CD4-positive, CD25-positive, alpha-beta regulatory T cell (primary cell): ENCODE measurements around the gene PCBP3. TPM values are rescaled to one million over a fixed set of nuclear protein-coding genes. Genes with fewer than 3 reads are reported as not detected.
"Not testable (repeated sequence)": the region's sequence is repeated elsewhere in the genome, so short reads cannot be mapped to it uniquely, and the experiment has no call there.

Experiments
- ATAC-seq, 2 donors: fragments of 150-1000 bp; cut with Tn5 transposase; one replicate each; pipeline ENCODE4 v1.10.0; 2021; ENCODE audit warnings: low read depth in 2 of 2, moderate number of reproducible peaks in 2 of 2, moderate library complexity in 1 of 2
- DNase-seq, 3 donors: peaks; one replicate each; pipeline versions ENCODE4 v3.0.0 to v3.0.0-alpha.2; 2012 to 2022; ENCODE audit warnings: mixed read lengths in 1 of 3
- H3K27ac ChIP-seq: one replicate; pipeline ENCODE4 v1.7.0; 2013; ENCODE audit warnings: mild to moderate bottlenecking, low read length; ENCODE audit not compliant: insufficient read depth, poor library complexity, severe bottlenecking
- H3K27me3 ChIP-seq: one replicate; pipeline ENCODE4 v1.7.0; 2013; ENCODE audit warnings: low read length; ENCODE audit not compliant: control insufficient read depth, insufficient read depth
- H3K36me3 ChIP-seq: one replicate; pipeline ENCODE4 v1.7.0; 2013; ENCODE audit warnings: mild to moderate bottlenecking, low read length, moderate library complexity; ENCODE audit not compliant: control insufficient read depth, insufficient read depth
- H3K4me1 ChIP-seq: 2 replicates; pipeline ENCODE4 v1.7.0; 2013; ENCODE audit warnings: mild to moderate bottlenecking, low read length; ENCODE audit not compliant: insufficient read depth, control insufficient read depth, poor library complexity, severe bottlenecking
- H3K4me3 ChIP-seq: one replicate; pipeline ENCODE4 v1.7.0; 2013; ENCODE audit warnings: low read depth, mild to moderate bottlenecking, low read length, moderate library complexity
- H3K9me3 ChIP-seq, 2 experiments: 1 replicate in 1 of 2; 2 replicates in 1 of 2; pipeline ENCODE4 v1.7.0; 2013; ENCODE audit warnings: low read length in 2 of 2, mild to moderate bottlenecking in 1 of 2, moderate library complexity in 1 of 2; ENCODE audit not compliant: control insufficient read depth in 2 of 2
- H3K27ac Mint-ChIP-seq, 3 donors: one replicate each; pipeline ENCODE4 v1.8.0; 2020 to 2022; ENCODE audit warnings: mild to moderate bottlenecking in 3 of 3, mixed read lengths in 3 of 3, moderate library complexity in 2 of 3
- H3K27me3 Mint-ChIP-seq: one replicate; pipeline ENCODE4 v1.8.0; 2022; ENCODE audit warnings: mild to moderate bottlenecking, mixed read lengths
- H3K36me3 Mint-ChIP-seq: one replicate; pipeline ENCODE4 v1.8.0; 2020; ENCODE audit warnings: mixed read lengths
- H3K4me1 Mint-ChIP-seq, 4 donors: one replicate each; pipeline ENCODE4 v1.8.0; 2020 to 2022; ENCODE audit warnings: mixed read lengths in 4 of 4, mild to moderate bottlenecking in 1 of 4
- H3K4me3 Mint-ChIP-seq, 4 donors: one replicate each; pipeline ENCODE4 v1.8.0; 2020 to 2022; ENCODE audit warnings: mild to moderate bottlenecking in 4 of 4, mixed read lengths in 4 of 4, moderate library complexity in 3 of 4
- H3K9me3 Mint-ChIP-seq, 7 donors: one replicate each; pipeline ENCODE4 v1.8.0; 2020 to 2022; ENCODE audit warnings: mixed read lengths in 7 of 7, mild to moderate bottlenecking in 3 of 7, moderate library complexity in 2 of 7
- polyA plus RNA-seq, 4 donors: library from polyadenylated mRNA; unstranded; fragments of 300-500 nt; fragmentation: Illumina TruSeq; gene quantifications; one replicate each; pipeline ENCODE4 v1.2.3, GENCODE V29; 2021
- total RNA-seq: library from RNA; stranded (reverse); gene quantifications from one replicate; pipeline ENCODE4 v1.2.3, GENCODE V29; 2022

The PCBP3 gene
- total and polyA plus RNA-seq, 5 donors from 2014 or later: 0.72 to 5.3 (median 2.3) TPM

DNA sequence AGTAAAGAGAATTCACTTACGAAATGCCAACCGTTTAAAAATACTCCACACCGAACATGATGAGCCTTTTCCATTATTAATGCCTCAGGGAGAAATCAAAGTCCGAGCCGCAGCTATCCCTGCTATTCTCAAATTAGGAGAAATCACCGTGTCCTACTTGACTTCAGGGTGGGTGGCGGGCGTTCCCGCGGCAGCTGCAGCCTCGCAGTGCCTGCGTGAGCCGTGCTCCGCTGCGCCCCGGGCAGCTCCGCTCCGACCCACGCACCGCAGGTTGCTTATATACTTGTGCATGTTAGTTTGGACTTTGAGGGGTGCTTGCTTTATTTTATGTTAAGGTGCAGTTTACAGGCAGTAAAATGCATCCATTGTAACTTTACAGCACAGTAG, 35.6 kb upstream of the PCBP3 start:
- peaks cover 13% of the 10 kb centered on the region for H3K36me3 Mint-ChIP-seq
- H3K27me3 ChIP-seq: no peaks in the 10 kb centered on the region
- H3K27ac Mint-ChIP-seq: peak overlapping the region; percentile 52 to 94 (median 63)
- DNase-seq (no peak), ATAC-seq (no peak)
- H3K9me3 Mint-ChIP-seq: peaks cover 2 to 16% (median 12%) of the 10 kb centered on the region in 7 donors
- H3K9me3 ChIP-seq: peaks cover 11 to 12% of the 10 kb centered on the region in 2 experiments
- peaks cover 9% of the 10 kb centered on the region for H3K27me3 Mint-ChIP-seq
- H3K4me1 ChIP-seq: no peaks in the 10 kb centered on the region
- no peak overlapping the region for H3K4me3 ChIP-seq
- peak overlapping the region; percentile 36 for H3K27ac ChIP-seq
- no peak overlapping the region for H3K4me3 Mint-ChIP-seq
- H3K36me3 ChIP-seq: no peaks in the 10 kb centered on the region
- peaks cover 0 to 20% (median 8%) of the 10 kb centered on the region in 4 donors for H3K4me1 Mint-ChIP-seq

DNA sequence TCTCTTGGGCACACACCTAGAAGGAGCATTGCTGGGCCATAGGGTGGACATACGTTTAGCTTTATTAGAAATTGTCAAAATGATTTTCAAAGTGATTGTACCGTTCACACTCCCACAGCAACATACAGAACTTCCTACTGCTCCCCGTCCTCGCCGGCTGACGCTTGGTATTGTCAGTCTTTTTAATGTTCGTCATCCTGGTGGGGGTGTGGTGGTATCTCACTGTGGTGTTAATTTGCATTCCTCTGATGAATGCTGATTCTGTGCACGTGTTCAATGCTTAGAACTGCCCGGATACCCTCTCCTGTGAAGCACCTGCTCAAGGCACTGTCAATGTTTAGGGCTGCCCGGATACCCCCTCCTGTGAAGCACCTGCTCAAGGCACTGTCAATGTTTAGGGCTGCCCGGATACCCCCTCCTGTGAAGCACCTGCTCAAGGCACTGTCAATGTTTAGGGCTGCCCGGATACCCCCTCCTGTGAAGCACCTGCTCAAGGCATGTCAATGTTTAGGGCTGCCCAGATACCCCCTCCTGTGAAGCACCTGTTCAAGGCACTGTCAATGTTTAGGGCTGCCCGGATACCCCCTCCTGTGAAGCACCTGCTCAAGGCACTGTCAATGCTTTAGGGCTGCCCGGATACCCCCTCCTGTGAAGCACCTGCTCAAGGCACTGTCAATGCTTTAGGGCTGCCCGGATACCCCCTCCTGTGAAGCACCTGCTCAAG, 34.6 kb upstream of the PCBP3 start:
- Mint-ChIP-seq H3K36me3 (peaks cover 17% of the 10 kb centered on the region), H3K4me1 (peaks cover 4 to 26% (median 10%) of the 10 kb centered on the region in 4 donors), H3K4me3 (peak overlapping the region in 2 of 4 donors; percentile 20 to 66), H3K27ac (peak overlapping the region in 2 of 3 donors; percentile 52 to 94)
- DNase-seq: peak in 2 of 3 donors; percentile 23 to 56
- not testable (repeated sequence) for H3K4me3 ChIP-seq, H3K4me1 ChIP-seq, H3K27me3 ChIP-seq, H3K9me3 ChIP-seq, H3K36me3 ChIP-seq, H3K9me3 Mint-ChIP-seq, H3K27me3 Mint-ChIP-seq
- peak; percentile 40 to 44 for ATAC-seq
- H3K27ac ChIP-seq: peak overlapping the region; percentile 36

DNA sequence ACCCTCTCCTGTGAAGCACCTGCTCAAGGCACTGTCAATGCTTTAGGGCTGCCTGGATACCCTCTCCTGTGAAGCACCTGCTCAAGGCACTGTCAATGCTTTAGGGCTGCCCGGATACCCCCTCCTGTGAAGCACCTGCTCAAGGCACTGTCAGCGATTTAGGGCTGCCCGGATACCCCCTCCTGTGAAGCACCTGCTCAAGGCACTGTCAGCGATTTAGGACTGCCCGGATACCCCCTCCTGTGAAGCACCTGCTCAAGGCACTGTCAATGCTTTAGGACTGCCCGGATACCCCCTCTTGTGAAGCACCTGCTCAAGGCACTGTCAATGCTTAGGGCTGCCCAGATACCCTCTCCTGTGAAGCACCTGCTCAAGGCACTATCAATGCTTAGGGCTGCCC, 33.9 kb upstream of the PCBP3 start:
- not testable (repeated sequence) for DNase-seq, H3K27me3 Mint-ChIP-seq, H3K9me3 Mint-ChIP-seq, H3K9me3 ChIP-seq, H3K27me3 ChIP-seq, H3K4me3 Mint-ChIP-seq, ATAC-seq, H3K4me1 ChIP-seq, H3K4me3 ChIP-seq, H3K36me3 ChIP-seq
- peak overlapping the region in 2 of 3 donors; percentile 20 to 59 for H3K27ac Mint-ChIP-seq
- H3K36me3 Mint-ChIP-seq: peaks cover 17% of the 10 kb centered on the region
- H3K27ac ChIP-seq: peak overlapping the region; percentile 5
- H3K4me1 Mint-ChIP-seq: peaks cover 4 to 30% (median 11%) of the 10 kb centered on the region in 4 donors

DNA sequence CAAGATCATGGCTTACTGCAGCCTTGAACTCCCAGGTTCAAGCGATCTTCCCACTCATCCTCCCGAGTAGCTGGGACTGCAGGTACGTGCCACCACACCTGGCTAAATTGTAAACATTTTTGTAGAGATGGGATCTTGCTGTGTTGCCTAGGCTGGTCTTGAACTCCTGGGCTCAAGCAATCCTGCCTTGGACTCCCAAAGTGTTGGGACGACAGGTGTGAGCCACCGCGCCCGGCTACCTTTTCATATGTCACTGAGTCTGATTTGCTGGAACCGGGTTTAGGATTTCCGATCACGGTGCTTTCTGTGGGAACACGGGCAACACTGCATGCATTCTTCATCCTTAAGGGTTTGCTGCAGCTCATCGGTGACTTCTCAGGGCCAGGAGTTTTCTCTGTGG, 32.2 kb upstream of the PCBP3 start:
- peaks cover 17% of the 10 kb centered on the region for H3K4me1 ChIP-seq
- peak overlapping the region in 2 of 3 donors; percentile 82 to 99 for H3K27ac Mint-ChIP-seq
- no peak overlapping the region for H3K4me3 Mint-ChIP-seq
- DNase-seq (no peak), ATAC-seq (no peak)
- H3K27me3 Mint-ChIP-seq: peaks cover 12% of the 10 kb centered on the region
- H3K4me1 Mint-ChIP-seq: peaks cover 11 to 47% (median 20%) of the 10 kb centered on the region in 4 donors
- no peaks in the 10 kb centered on the region for H3K36me3 ChIP-seq
- peaks cover 0 to 2% (median 0%) of the 10 kb centered on the region in 7 donors for H3K9me3 Mint-ChIP-seq
- no peaks in the 10 kb centered on the region for H3K9me3 ChIP-seq
- H3K27me3 ChIP-seq: no peaks in the 10 kb centered on the region
- H3K36me3 Mint-ChIP-seq: peaks cover 17% of the 10 kb centered on the region
- H3K4me3 ChIP-seq: no peak overlapping the region
- no peak overlapping the region for H3K27ac ChIP-seq

DNA sequence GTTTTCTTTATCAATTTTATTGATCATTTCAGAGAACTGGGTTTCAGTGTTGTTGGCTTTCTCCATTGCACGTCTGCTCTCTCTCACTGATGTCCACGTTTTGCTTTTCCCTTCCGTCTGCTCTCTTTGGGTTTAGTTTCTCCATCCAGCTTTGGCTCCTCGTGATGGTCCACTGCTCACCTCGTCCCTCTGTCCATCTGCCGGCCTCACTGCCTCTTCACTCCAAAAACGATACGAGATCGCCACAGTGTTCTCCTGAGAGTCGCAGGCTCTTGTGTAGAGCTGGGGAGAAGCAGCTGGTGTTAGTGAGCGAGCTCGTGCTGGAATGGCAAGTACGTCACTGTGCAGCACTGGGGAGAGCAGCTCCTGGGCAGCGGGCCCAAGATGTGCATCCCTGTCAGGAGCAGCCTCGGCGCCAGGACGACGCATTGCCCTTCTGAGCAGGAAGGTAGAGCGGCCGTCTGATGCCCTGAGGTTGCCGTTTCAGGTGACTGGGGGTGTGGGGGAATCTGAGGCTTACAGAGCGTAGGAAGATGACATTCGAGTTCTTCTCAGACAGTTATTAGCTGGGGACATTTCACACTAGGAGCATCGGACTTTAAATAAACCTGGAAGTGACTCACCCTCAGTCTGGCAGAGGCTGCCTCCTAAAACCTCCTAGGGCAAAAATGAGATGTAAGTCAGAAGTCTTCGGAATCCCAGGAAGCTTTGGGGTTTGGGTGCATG, 31.4 kb upstream of the PCBP3 start:
- H3K36me3 Mint-ChIP-seq: peaks cover 17% of the 10 kb centered on the region
- ATAC-seq (no peak), DNase-seq (no peak)
- peak overlapping the region in 2 of 3 donors; percentile 82 to 99 for H3K27ac Mint-ChIP-seq
- Histone ChIP-seq H3K27ac (no peak overlapping the region), H3K4me1 (peaks cover 20% of the 10 kb centered on the region), H3K9me3 (no peaks in the 10 kb centered on the region), H3K27me3 (no peaks in the 10 kb centered on the region), H3K36me3 (no peaks in the 10 kb centered on the region), H3K4me3 (no peak overlapping the region)
- peaks cover 11 to 52% (median 22%) of the 10 kb centered on the region in 4 donors for H3K4me1 Mint-ChIP-seq
- peak overlapping the region in 1 of 4 donors; percentile 62 for H3K4me3 Mint-ChIP-seq
- peaks cover 0 to 2% (median 0%) of the 10 kb centered on the region in 7 donors for H3K9me3 Mint-ChIP-seq
- H3K27me3 Mint-ChIP-seq: peaks cover 12% of the 10 kb centered on the region

DNA sequence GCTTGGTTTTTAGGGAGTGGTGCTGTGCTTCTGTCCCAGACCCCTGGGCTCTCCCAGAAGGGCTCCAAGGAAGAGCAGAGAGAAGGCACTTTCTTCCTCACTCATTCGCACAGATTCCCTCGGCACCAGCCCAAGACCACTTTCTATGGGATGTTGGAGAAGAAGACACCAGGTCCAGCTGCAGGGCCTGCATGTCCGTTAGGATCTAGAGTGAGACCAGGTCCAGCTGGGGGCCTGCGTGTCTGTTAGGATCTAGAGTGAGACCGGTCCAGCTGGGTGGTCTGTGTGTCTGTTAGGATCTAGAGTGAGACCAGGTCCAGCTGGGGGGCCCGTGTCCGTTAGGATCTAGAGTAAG, 30.9 kb upstream of the PCBP3 start:
- H3K27ac Mint-ChIP-seq: peak overlapping the region in 2 of 3 donors; percentile 82 to 99
- H3K4me1 Mint-ChIP-seq: peaks cover 11 to 54% (median 21%) of the 10 kb centered on the region in 4 donors
- H3K27me3 ChIP-seq, H3K36me3 ChIP-seq, H3K9me3 Mint-ChIP-seq, H3K27ac ChIP-seq, H3K9me3 ChIP-seq, ATAC-seq, H3K4me3 ChIP-seq, DNase-seq: not testable (repeated sequence)
- peak overlapping the region in 1 of 4 donors; percentile 38 for H3K4me3 Mint-ChIP-seq
- peaks cover 12% of the 10 kb centered on the region for H3K27me3 Mint-ChIP-seq
- H3K4me1 ChIP-seq: peaks cover 20% of the 10 kb centered on the region
- peaks cover 17% of the 10 kb centered on the region for H3K36me3 Mint-ChIP-seq

DNA sequence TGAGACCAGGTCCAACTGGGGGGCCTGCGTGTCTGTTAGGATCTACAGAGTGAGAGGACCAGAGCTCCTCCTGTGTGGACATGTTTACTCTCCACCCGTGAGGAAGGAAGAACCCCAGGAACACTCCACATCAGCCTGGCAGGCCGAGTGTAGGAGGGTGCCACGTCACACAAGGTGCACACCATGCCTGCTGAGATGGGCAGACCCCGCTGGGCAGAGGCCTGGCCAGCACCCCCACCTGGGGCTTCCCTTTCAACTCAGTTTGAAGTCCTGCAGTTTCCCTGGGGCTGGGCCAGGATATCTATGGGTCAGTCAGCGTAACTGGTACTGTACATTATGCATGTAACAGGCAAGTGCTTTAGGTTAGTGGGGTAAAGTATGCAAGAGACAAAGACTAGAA, 30.1 kb upstream of the PCBP3 start:
- no peak for DNase-seq
- peak overlapping the region in 2 of 3 donors; percentile 97 to 99 for H3K27ac Mint-ChIP-seq
- Histone ChIP-seq H3K27me3 (no peaks in the 10 kb centered on the region), H3K4me1 (peaks cover 20% of the 10 kb centered on the region), H3K36me3 (no peaks in the 10 kb centered on the region), H3K27ac (no peak overlapping the region), H3K4me3 (no peak overlapping the region), H3K9me3 (no peaks in the 10 kb centered on the region)
- H3K27me3 Mint-ChIP-seq: peaks cover 12% of the 10 kb centered on the region
- H3K4me3 Mint-ChIP-seq: peak overlapping the region in 3 of 4 donors; percentile 59 to 76 (median 72)
- H3K4me1 Mint-ChIP-seq: peaks cover 11 to 52% (median 21%) of the 10 kb centered on the region in 4 donors
- H3K9me3 Mint-ChIP-seq: no peaks in the 10 kb centered on the region
- no peak for ATAC-seq
- H3K36me3 Mint-ChIP-seq: peaks cover 16% of the 10 kb centered on the region
